HepG2 (cell line): ENCODE measurements around the gene ZC2HC1B. TPM values are rescaled to one million over a fixed set of nuclear protein-coding genes. Genes with fewer than 3 reads are reported as not detected.

ENCODE experiments used
- ARID5B ChIP-seq: IDR thresholded peaks from 2 replicates; pipeline ENCODE4 v1.4.0; 2020; ENCODE audit warnings: mild to moderate bottlenecking, missing genetic modification reagents
- CAMTA2 ChIP-seq: sonication (generic); formaldehyde crosslinking; IDR thresholded peaks from 2 replicates; pipeline ENCODE4 v1.4.0; 2020; ENCODE audit warnings: mild to moderate bottlenecking, missing genetic modification reagents, borderline replicate concordance
- CEBPB ChIP-seq: IDR thresholded peaks from 2 replicates; pipeline ENCODE4 v1.6.1; 2011; ENCODE audit warnings: low read depth, low read length, improper control_type of control experiment, borderline replicate concordance
- HNF4A ChIP-seq: sonication (generic); formaldehyde crosslinking; IDR thresholded peaks from 2 replicates; pipeline ENCODE4 v1.4.0; 2020; ENCODE audit warnings: missing genetic modification reagents
- HOXA7 ChIP-seq: sonication (generic); formaldehyde crosslinking; IDR thresholded peaks from 2 replicates; pipeline ENCODE4 v1.8.1; 2022; ENCODE audit warnings: mild to moderate bottlenecking, missing genetic modification reagents, moderate library complexity
- MTERF4 ChIP-seq: sonication (generic); formaldehyde crosslinking; IDR thresholded peaks from 2 replicates; pipeline ENCODE4 v1.8.0; 2023; ENCODE audit warnings: mild to moderate bottlenecking, missing genetic modification reagents
- NR1H2 ChIP-seq: sonication (generic); formaldehyde crosslinking; IDR thresholded peaks from 2 replicates; pipeline ENCODE4 v1.8.1; 2022; ENCODE audit warnings: low read depth, missing genetic modification reagents, borderline replicate concordance
- POLR2AphosphoS2 ChIP-seq: IDR thresholded peaks from 2 replicates; pipeline ENCODE4 v1.6.1; 2011; ENCODE audit warnings: low read depth, low read length, improper control_type of control experiment
- PRPF4 ChIP-seq: fragments of 200-400 bp; formaldehyde crosslinking; IDR thresholded peaks from 2 replicates; pipeline ENCODE4 v1.6.1; 2016; ENCODE audit warnings: low read length, low read depth; ENCODE audit not compliant: poor library complexity, severe bottlenecking
- SIN3B ChIP-seq: fragments of 150-350 bp; IDR thresholded peaks from 2 replicates; pipeline ENCODE4 v1.6.1; 2014; ENCODE audit warnings: low read length
- SRSF9 ChIP-seq: fragments of 200-400 bp; formaldehyde crosslinking; IDR thresholded peaks from 2 replicates; pipeline ENCODE4 v1.6.1; 2018; ENCODE audit warnings: borderline replicate concordance, mild to moderate bottlenecking, low read depth, low read length; ENCODE audit not compliant: insufficient read depth, poor library complexity, severe bottlenecking
- TFE3 ChIP-seq: IDR thresholded peaks from 2 replicates; pipeline ENCODE4 v1.6.1; 2016
- ZNF333 ChIP-seq: sonication (generic); formaldehyde crosslinking; IDR thresholded peaks from 2 replicates; pipeline ENCODE4 v1.4.0; 2020; ENCODE audit warnings: mild to moderate bottlenecking, missing genetic modification reagents, borderline replicate concordance
- ZNF530 ChIP-seq: sonication (generic); formaldehyde crosslinking; IDR thresholded peaks from 2 replicates; pipeline ENCODE4 v1.5.0; 2020; ENCODE audit warnings: low read depth, mild to moderate bottlenecking, missing genetic modification reagents
- ZNF564 ChIP-seq: sonication (generic); formaldehyde crosslinking; IDR thresholded peaks from 2 replicates; pipeline ENCODE4 v1.8.1; 2023; ENCODE audit warnings: mild to moderate bottlenecking, missing genetic modification reagents
- ZNF646 ChIP-seq: sonication (generic); formaldehyde crosslinking; IDR thresholded peaks from 2 replicates; pipeline ENCODE4 v1.9.0; 2021; ENCODE audit warnings: mild to moderate bottlenecking, missing genetic modification reagents
- ZNF747 ChIP-seq: sonication (generic); formaldehyde crosslinking; IDR thresholded peaks from 2 replicates; pipeline ENCODE4 v1.8.1; 2023; ENCODE audit warnings: missing genetic modification reagents, mild to moderate bottlenecking, borderline replicate concordance
- polyA plus RNA-seq, 8 experiments: library from polyadenylated mRNA; depleted of rRNA in 3 of 8; stranded (reverse) in 7 of 8; unstranded in 1 of 8; fragments of >200 nt; fragmentation: Illumina TruSeq in 4 of 8; extraction: Trizol in 4 of 8; gene quantifications; 2 replicates each; pipeline versions ENCODE4 v1.2.1 to v1.2.3, GENCODE V29; 2011 to 2016; ENCODE audit warnings: low read depth in 4 of 8, missing spikeins in 1 of 8, mixed read lengths in 1 of 8; ENCODE audit not compliant: insufficient read depth in 1 of 8
- total RNA-seq, 5 experiments: library from RNA; depleted of rRNA; stranded (reverse); fragments of >200 nt; fragmentation: Illumina TruSeq; extraction: Trizol; gene quantifications; 2 replicates each; pipeline ENCODE4 v1.2.3, GENCODE V29; 2016; ENCODE audit warnings: low read depth in 1 of 5

The ZC2HC1B gene
- total and polyA plus RNA-seq, 2 of the 13 experiments (the other 11 are each of a cell fraction or from before 2014, with no cell fraction given), result not detected

- TF ChIP-seq ARID5B (CRISPR knock-in tag) (peak; percentile 59), ZNF747 (no peak), TFE3 (no peak), CAMTA2 (no peak), ZNF333 (CRISPR knock-in tag) (no peak), HNF4A (CRISPR knock-in tag) (peak; percentile 81), ZNF564 (CRISPR knock-in tag) (no peak), NR1H2 (CRISPR knock-in tag) (no peak), MTERF4 (CRISPR knock-in tag) (no peak), SRSF9 (no peak), ZNF530 (CRISPR knock-in tag) (no peak), HOXA7 (CRISPR knock-in tag) (no peak), PRPF4 (no peak), POLR2AphosphoS2 (no peak), SIN3B (no peak), CEBPB (peak; percentile 9; the same call in 1 of the 2 replicates), ZNF646 (no peak)
Observed at GRCh38 chr6:143838395-143838794, 25.9 kb upstream of the ZC2HC1B start (continued).
